Measurements from ENCODE around the gene LDAH. TPM values are rescaled to one million over a fixed set of nuclear protein-coding genes. Genes with fewer than 3 reads are reported as not detected.

LDAH gene
- total RNA-seq, 2 donors from 2014 or later: 3.5 to 6.0 TPM

GRCh38 chr2:20759487-20759886 is 63.4 kb downstream of the LDAH start:
- H3K36me3 ChIP-seq: no peaks in the 10 kb centered on the region
- H3K27me3 ChIP-seq: no peaks in the 10 kb centered on the region
- no peak for TF ChIP-seq CTCF (IDR thresholded peaks at IDR 0.05)
- H3K4me1 ChIP-seq: no peaks in the 10 kb centered on the region
- H3K9me3 ChIP-seq: no peaks in the 10 kb centered on the region
- H3K27ac ChIP-seq: no peak overlapping the region
- DNase-seq (ENCODE audit: low spot score): no peak
- H3K4me3 ChIP-seq: no peak overlapping the region

- Histone ChIP-seq H3K36me3 (no peaks in the 10 kb centered on the region), H3K27me3 (no peaks in the 10 kb centered on the region), H3K27ac (no peak overlapping the region), H3K4me1 (no peaks in the 10 kb centered on the region), H3K4me3 (no peak overlapping the region), H3K9me3 (no peaks in the 10 kb centered on the region)
- no peak for DNase-seq (ENCODE audit: low spot score)
- no peak for TF ChIP-seq CTCF (IDR thresholded peaks at IDR 0.05)
Measured at GRCh38 chr2:20758997-20759396, 63.9 kb downstream of the LDAH start.

- TF ChIP-seq CTCF (IDR thresholded peaks at IDR 0.05): no peak
- Histone ChIP-seq H3K36me3 (no peaks in the 10 kb centered on the region), H3K27ac (no peak overlapping the region)
Measured at GRCh38 chr2:20757405-20758090, 65.4 kb downstream of the LDAH start.

GRCh38 chr2:20755132-20755800 is 67.6 kb downstream of the LDAH start:
- no peak overlapping the region for H3K4me3 ChIP-seq
- no peaks in the 10 kb centered on the region for H3K27me3 ChIP-seq
- peaks cover 0 to 9% of the 10 kb centered on the region in 2 donors for H3K9me3 ChIP-seq
- peaks cover 2% of the 10 kb centered on the region for H3K36me3 ChIP-seq
- H3K4me1 ChIP-seq: no peaks in the 10 kb centered on the region
- H3K27ac ChIP-seq: no peak overlapping the region
- no peak for TF ChIP-seq CTCF (IDR thresholded peaks at IDR 0.05)
- no peak for DNase-seq (ENCODE audit: low spot score)

More at GRCh38 chr2:20757405-20758090, 65.4 kb downstream of the LDAH start:
- no peak for DNase-seq (ENCODE audit: low spot score)
- Histone ChIP-seq H3K27me3 (no peaks in the 10 kb centered on the region), H3K4me1 (no peaks in the 10 kb centered on the region), H3K9me3 (peaks cover 0 to under 1% of the 10 kb centered on the region in 2 donors), H3K4me3 (no peak overlapping the region)

GRCh38 chr2:20752293-20752692 is 70.6 kb downstream of the LDAH start:
- Histone ChIP-seq H3K36me3 (peaks cover 4% of the 10 kb centered on the region), H3K4me3 (no peak overlapping the region), H3K9me3 (peaks cover 0 to 9% of the 10 kb centered on the region in 2 donors), H3K27ac (no peak overlapping the region), H3K27me3 (no peaks in the 10 kb centered on the region), H3K4me1 (no peaks in the 10 kb centered on the region)
- DNase-seq (ENCODE audit: low spot score): no peak
- no peak for TF ChIP-seq CTCF (IDR thresholded peaks at IDR 0.05)
